ENCODE results near the gene MYOZ2. TPM values are rescaled to one million over a fixed set of nuclear protein-coding genes. Genes with fewer than 3 reads are reported as not detected.

Gene MYOZ2
- total and polyA plus RNA-seq, 2 of the 13 experiments (the other 11 are each of a cell fraction or from before 2014, with no cell fraction given), result 0.03 TPM; not detected in 1

DNA sequence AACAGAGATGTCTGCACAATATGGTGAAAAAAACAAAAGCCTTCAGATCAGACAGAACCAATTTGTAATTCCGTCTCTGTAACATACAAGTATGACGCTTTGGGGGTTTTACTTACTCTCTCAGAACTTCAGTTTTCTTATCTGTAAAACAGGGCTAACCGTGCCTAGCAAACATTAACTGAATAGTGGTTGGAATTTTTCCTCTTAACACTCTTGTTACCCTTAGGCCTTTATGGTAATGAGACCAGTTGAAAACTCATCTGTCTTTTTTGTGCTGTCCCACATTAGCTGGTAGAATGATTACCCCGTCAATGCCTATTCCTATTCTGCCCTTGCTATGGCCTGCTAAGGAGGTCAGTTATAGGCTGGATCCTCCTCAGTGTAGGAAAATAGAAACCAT is 4.5 kb upstream of the MYOZ2 start:
- no peaks in the 10 kb centered on the region for H3K36me3 ChIP-seq (replicated peaks in 1 of 2; ENCODE audit: control insufficient read depth in 1 of 2, insufficient read depth in 2 of 2, low read length in 2 of 2)
- POLR2A ChIA-PET, result no interaction called here
- no peak overlapping the region for H3K4me3 ChIP-seq (replicated peaks in 1 of 3; ENCODE audit: insufficient read depth in 1 of 3, low read depth in 2 of 3, low read length in 3 of 3)
- intact Hi-C loops (cut with micrococcal nuclease; ENCODE audit: unreplicated experiment), result no loop called here
- no peaks in the 10 kb centered on the region for H3K4me1 ChIP-seq (ENCODE audit: insufficient read depth, low read length)
- no peak for DNase-seq (ENCODE audit: low spot score)
- no TSS peak for BruUV-seq (replicated peaks)
- H3K79me2 ChIP-seq (ENCODE audit: insufficient read depth, low read length), result no peaks in the 10 kb centered on the region
- 5% methylated on average over 4 of the region's 4 CpGs for WGBS (ENCODE audit: low lambda C conversion rate)
- H2AFZ ChIP-seq (ENCODE audit: low read length), result no peak overlapping the region
- CTCF ChIA-PET (ENCODE audit: low intra/inter-chr PET ratio, low total read pairs), result no interaction called here
- FAIRE-seq, result no peak
- in situ Hi-C loops (cut with HindIII; ENCODE audit: extremely low pct_ligation_motif_present, low pct_unique_long_range_greater_than_20kb), result no loop called here
- H4K20me1 ChIP-seq (ENCODE audit: insufficient read depth, low read length), result no peaks in the 10 kb centered on the region
- peaks cover 0 to 6% of the 10 kb centered on the region in 2 experiments; a peak in 1 of 5 replicates for H3K27me3 ChIP-seq (ENCODE audit: control insufficient read depth in 1 of 2, insufficient read depth in 2 of 2, low read length in 2 of 2)
- no peak for ATAC-seq
- H3K27ac ChIP-seq (ENCODE audit: extremely low read length, insufficient read depth, low read length), result no peak overlapping the region
- H3K9me3 ChIP-seq (ENCODE audit: low read length), result no peaks in the 10 kb centered on the region
- no peak overlapping the region for H3K9ac ChIP-seq (ENCODE audit: insufficient read depth, low read depth, low read length)
- H3K4me2 ChIP-seq (ENCODE audit: low read depth, low read length), result no peak overlapping the region
- no peak for TF ChIP-seq THAP11 (CRISPR knock-in tag; IDR thresholded peaks at IDR 0.05)
- no peak for TF ChIP-seq ZFP91 (CRISPR knock-in tag; IDR thresholded peaks at IDR 0.05; ENCODE audit: borderline replicate concordance)
- no peak for TF ChIP-seq MIER3 (CRISPR knock-in tag; IDR thresholded peaks at IDR 0.05; ENCODE audit: borderline replicate concordance)
- TF ChIP-seq ZNF251 (CRISPR knock-in tag; IDR thresholded peaks at IDR 0.05), result no peak
- TF ChIP-seq ZMAT5 (CRISPR knock-in tag; IDR thresholded peaks at IDR 0.05; ENCODE audit: borderline replicate concordance, low read depth), result no peak
- TF ChIP-seq, protein P1, sequence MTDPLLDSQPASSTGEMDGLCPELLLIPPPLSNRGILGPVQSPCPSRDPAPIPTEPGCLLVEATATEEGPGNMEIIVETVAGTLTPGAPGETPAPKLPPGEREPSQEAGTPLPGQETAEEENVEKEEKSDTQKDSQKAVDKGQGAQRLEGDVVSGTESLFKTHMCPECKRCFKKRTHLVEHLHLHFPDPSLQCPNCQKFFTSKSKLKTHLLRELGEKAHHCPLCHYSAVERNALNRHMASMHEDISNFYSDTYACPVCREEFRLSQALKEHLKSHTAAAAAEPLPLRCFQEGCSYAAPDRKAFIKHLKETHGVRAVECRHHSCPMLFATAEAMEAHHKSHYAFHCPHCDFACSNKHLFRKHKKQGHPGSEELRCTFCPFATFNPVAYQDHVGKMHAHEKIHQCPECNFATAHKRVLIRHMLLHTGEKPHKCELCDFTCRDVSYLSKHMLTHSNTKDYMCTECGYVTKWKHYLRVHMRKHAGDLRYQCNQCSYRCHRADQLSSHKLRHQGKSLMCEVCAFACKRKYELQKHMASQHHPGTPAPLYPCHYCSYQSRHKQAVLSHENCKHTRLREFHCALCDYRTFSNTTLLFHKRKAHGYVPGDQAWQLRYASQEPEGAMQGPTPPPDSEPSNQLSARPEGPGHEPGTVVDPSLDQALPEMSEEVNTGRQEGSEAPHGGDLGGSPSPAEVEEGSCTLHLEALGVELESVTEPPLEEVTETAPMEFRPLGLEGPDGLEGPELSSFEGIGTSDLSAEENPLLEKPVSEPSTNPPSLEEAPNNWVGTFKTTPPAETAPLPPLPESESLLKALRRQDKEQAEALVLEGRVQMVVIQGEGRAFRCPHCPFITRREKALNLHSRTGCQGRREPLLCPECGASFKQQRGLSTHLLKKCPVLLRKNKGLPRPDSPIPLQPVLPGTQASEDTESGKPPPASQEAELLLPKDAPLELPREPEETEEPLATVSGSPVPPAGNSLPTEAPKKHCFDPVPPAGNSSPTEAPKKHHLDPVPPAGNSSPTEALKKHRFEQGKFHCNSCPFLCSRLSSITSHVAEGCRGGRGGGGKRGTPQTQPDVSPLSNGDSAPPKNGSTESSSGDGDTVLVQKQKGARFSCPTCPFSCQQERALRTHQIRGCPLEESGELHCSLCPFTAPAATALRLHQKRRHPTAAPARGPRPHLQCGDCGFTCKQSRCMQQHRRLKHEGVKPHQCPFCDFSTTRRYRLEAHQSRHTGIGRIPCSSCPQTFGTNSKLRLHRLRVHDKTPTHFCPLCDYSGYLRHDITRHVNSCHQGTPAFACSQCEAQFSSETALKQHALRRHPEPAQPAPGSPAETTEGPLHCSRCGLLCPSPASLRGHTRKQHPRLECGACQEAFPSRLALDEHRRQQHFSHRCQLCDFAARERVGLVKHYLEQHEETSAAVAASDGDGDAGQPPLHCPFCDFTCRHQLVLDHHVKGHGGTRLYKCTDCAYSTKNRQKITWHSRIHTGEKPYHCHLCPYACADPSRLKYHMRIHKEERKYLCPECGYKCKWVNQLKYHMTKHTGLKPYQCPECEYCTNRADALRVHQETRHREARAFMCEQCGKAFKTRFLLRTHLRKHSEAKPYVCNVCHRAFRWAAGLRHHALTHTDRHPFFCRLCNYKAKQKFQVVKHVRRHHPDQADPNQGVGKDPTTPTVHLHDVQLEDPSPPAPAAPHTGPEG (CRISPR knock-in tag; IDR thresholded peaks at IDR 0.05), result no peak
- TF ChIP-seq PTBP1 (IDR thresholded peaks at IDR 0.05; ENCODE audit: low read depth, low read length, poor library complexity, severe bottlenecking), result no peak
- no peak for TF ChIP-seq NFYB (CRISPR knock-in tag; IDR thresholded peaks at IDR 0.05)
- TF ChIP-seq FOXA1 (IDR thresholded peaks at IDR 0.05), result no peak
- no peak for TF ChIP-seq FOXA1 (CRISPR knock-in tag; IDR thresholded peaks at IDR 0.05)
- no peak for TF ChIP-seq CC2D1A (CRISPR knock-in tag; IDR thresholded peaks at IDR 0.05)
- no peak for TF ChIP-seq CENPX (CRISPR knock-in tag; IDR thresholded peaks at IDR 0.05)
- TF ChIP-seq, protein P2, sequence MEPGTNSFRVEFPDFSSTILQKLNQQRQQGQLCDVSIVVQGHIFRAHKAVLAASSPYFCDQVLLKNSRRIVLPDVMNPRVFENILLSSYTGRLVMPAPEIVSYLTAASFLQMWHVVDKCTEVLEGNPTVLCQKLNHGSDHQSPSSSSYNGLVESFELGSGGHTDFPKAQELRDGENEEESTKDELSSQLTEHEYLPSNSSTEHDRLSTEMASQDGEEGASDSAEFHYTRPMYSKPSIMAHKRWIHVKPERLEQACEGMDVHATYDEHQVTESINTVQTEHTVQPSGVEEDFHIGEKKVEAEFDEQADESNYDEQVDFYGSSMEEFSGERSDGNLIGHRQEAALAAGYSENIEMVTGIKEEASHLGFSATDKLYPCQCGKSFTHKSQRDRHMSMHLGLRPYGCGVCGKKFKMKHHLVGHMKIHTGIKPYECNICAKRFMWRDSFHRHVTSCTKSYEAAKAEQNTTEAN (CRISPR knock-in tag; conservative IDR thresholded peaks at IDR 0.05), result no peak
- TF ChIP-seq ZNF317 (CRISPR knock-in tag; IDR thresholded peaks at IDR 0.05), result no peak

Data from HepG2 (cell line).